Endometrial microvascular endothelial cells (primary cell): ENCODE measurements around the gene PTPRN2. TPM values are rescaled to one million over a fixed set of nuclear protein-coding genes. Genes with fewer than 3 reads are reported as not detected.

Experiments used
- in situ Hi-C: cut with HindIII; loops from 2 replicates; pipeline ENCODE4 v1.10.0; 2017; ENCODE audit warnings: low sequenced_read_pairs, low pct_unique_long_range_greater_than_20kb; ENCODE audit errors: inconsistent ontology term
- total RNA-seq: library from RNA; depleted of rRNA; stranded (reverse); fragments of >200 nt; gene quantifications from one replicate; pipeline ENCODE4 v1.2.3, GENCODE V29; 2015; ENCODE audit errors: inconsistent ontology term

The PTPRN2 gene
- total RNA-seq, 1 donor from 2014 or later = 13.3 TPM

- in situ Hi-C loops = no loop called here
These were observed 461.9 kb downstream of the PTPRN2 start for GRCh38 chr7:158125721-158126120.

- in situ Hi-C loops = no loop called here
These were observed 462.5 kb downstream of the PTPRN2 start for GRCh38 chr7:158125091-158125490.

- in situ Hi-C loops = no loop called here
These were observed 462.9 kb downstream of the PTPRN2 start for GRCh38 chr7:158124671-158125079.

GRCh38 chr7:158123753-158124152 is 463.9 kb downstream of the PTPRN2 start:
- in situ Hi-C loops = no loop called here

GRCh38 chr7:158123214-158123613 is 464.4 kb downstream of the PTPRN2 start:
- in situ Hi-C loops = no loop called here

GRCh38 chr7:158121441-158122045 is 466.1 kb downstream of the PTPRN2 start:
- in situ Hi-C loops = no loop called here

GRCh38 chr7:158120716-158121115 is 466.9 kb downstream of the PTPRN2 start:
- in situ Hi-C loops = no loop called here

- in situ Hi-C loops = no loop called here
These were observed 467.3 kb downstream of the PTPRN2 start for GRCh38 chr7:158120316-158120715.

GRCh38 chr7:158117341-158118222 is 470.0 kb downstream of the PTPRN2 start:
- in situ Hi-C loops = no loop called here

- in situ Hi-C loops = no loop called here
These were observed 471.4 kb downstream of the PTPRN2 start for GRCh38 chr7:158116235-158116634.

- in situ Hi-C loops = no loop called here
These were observed 473.4 kb downstream of the PTPRN2 start for GRCh38 chr7:158114056-158114850.

GRCh38 chr7:158113321-158114025 is 474.1 kb downstream of the PTPRN2 start:
- in situ Hi-C loops = no loop called here

GRCh38 chr7:158112571-158113320 is 474.9 kb downstream of the PTPRN2 start:
- in situ Hi-C loops = no loop called here

- in situ Hi-C loops = no loop called here
These were observed 475.6 kb downstream of the PTPRN2 start for GRCh38 chr7:158111906-158112570.

GRCh38 chr7:158111049-158111751 is 476.4 kb downstream of the PTPRN2 start:
- in situ Hi-C loops = no loop called here

- in situ Hi-C loops = no loop called here
These were observed 477.0 kb downstream of the PTPRN2 start for GRCh38 chr7:158110661-158111048.

GRCh38 chr7:158110034-158110590 is 477.5 kb downstream of the PTPRN2 start:
- in situ Hi-C loops = no loop called here
